GM15510 (cell line): ENCODE data around the gene SOSTDC1.

Experiments
- POLR2A ChIP-seq: IDR thresholded peaks from 3 replicates; pipeline ENCODE4 v1.6.1; 2011; ENCODE audit warnings: borderline replicate concordance; ENCODE audit not compliant: insufficient read length; ENCODE audit errors: extremely low read depth

Gene SOSTDC1

GRCh38 chr7:16465469-16466361 is at the start of gene SOSTDC1:
TSS of gene SOSTDC1 (minus strand) at chr7:16465738. CDS start at chr7:16465668, 70 bp downstream.
- TF ChIP-seq POLR2A: no peak

GRCh38 chr7:16514729-16515128 is 49.2 kb upstream of the SOSTDC1 start:
- no peak for TF ChIP-seq POLR2A

GRCh38 chr7:16514271-16514670 is 48.7 kb upstream of the SOSTDC1 start:
- no peak for TF ChIP-seq POLR2A

- no peak for TF ChIP-seq POLR2A
These were observed 46.6 kb upstream of the SOSTDC1 start for GRCh38 chr7:16512097-16512496.

GRCh38 chr7:16511314-16511713 is 45.8 kb upstream of the SOSTDC1 start:
- no peak for TF ChIP-seq POLR2A

GRCh38 chr7:16509829-16510228 is 44.3 kb upstream of the SOSTDC1 start:
- no peak for TF ChIP-seq POLR2A

- no peak for TF ChIP-seq POLR2A
These were observed 38.5 kb upstream of the SOSTDC1 start for GRCh38 chr7:16504019-16504418.

GRCh38 chr7:16502303-16502702 is 36.8 kb upstream of the SOSTDC1 start:
- TF ChIP-seq POLR2A: no peak

- no peak for TF ChIP-seq POLR2A
These were observed 32.6 kb upstream of the SOSTDC1 start for GRCh38 chr7:16498122-16498521.

- no peak for TF ChIP-seq POLR2A
These were observed 29.6 kb upstream of the SOSTDC1 start for GRCh38 chr7:16494955-16495719.

GRCh38 chr7:16494551-16494950 is 29.0 kb upstream of the SOSTDC1 start:
- no peak for TF ChIP-seq POLR2A

GRCh38 chr7:16493266-16493665 is 27.7 kb upstream of the SOSTDC1 start:
- TF ChIP-seq POLR2A: no peak

- TF ChIP-seq POLR2A: no peak
These were observed 27.1 kb upstream of the SOSTDC1 start for GRCh38 chr7:16492513-16493062.

GRCh38 chr7:16491148-16491547 is 25.6 kb upstream of the SOSTDC1 start:
- TF ChIP-seq POLR2A: no peak

GRCh38 chr7:16484453-16485158 is 19.1 kb upstream of the SOSTDC1 start:
- no peak for TF ChIP-seq POLR2A
